Activated CD8-positive, alpha-beta memory T cell treated with anti-CD3 and anti-CD28 coated beads for 24 hours (primary cell): ENCODE data around the gene PPP2R5C.

Source experiments
- DNase-seq: peaks from one replicate; pipeline ENCODE4 v3.0.0-alpha.2; 2020

The PPP2R5C gene

DNA sequence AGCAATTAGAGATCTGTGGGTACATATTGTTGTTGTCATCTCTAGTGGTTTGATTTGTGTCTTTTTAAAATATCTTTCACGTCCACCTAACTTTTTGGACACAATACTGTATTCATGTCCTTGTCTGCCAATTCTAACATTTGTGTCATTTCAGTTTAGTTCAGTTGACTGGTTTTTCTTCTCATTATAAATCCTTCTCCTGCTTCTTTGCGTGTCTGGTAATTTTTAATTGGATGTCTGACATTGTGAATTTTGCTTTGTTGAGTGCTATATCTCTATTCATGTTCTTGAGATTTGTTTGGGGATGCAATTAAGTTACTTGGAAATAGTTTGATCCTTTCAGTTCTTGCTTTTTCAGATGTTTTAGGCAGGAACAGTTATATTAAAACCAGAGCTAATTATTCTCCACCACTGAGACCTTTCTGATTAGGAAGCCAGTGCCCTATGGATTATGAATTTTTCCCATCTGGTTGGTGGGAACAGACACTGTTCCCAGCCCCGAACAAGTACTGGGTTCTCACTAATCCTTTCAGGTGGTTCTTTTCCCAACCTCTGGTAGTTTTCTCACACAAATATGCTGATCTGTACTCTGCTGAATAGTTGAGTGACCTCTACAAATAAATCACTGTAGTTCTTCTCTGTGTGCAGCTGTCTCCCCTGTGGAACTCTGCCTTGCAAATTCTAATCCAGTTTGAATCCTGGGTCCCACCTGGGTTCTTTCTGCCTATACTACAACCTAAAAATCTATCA is 111.7 kb downstream of the PPP2R5C start:
- DNase-seq, result no peak

DNA sequence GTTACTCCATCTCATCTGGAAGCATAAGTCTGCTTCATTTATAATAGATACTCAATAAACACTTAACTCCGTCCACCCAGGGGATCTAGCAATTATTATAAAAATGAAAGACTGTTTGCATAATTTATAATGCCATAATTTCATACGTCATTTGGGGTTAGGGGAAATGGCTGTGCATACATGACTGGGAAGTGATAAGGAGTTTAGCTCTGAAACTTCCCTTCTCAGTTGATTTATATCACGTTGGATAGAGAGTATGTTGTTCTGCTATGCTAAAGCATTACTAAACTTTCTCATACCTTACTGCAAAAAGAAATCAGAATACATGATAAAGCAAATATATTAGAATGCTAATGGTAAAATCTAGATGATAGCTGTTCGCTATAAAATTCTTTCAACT is 112.5 kb downstream of the PPP2R5C start:
- DNase-seq, result no peak

GRCh38 chr14:101875041-101875726 is 113.7 kb downstream of the PPP2R5C start:
- DNase-seq, result no peak

DNA sequence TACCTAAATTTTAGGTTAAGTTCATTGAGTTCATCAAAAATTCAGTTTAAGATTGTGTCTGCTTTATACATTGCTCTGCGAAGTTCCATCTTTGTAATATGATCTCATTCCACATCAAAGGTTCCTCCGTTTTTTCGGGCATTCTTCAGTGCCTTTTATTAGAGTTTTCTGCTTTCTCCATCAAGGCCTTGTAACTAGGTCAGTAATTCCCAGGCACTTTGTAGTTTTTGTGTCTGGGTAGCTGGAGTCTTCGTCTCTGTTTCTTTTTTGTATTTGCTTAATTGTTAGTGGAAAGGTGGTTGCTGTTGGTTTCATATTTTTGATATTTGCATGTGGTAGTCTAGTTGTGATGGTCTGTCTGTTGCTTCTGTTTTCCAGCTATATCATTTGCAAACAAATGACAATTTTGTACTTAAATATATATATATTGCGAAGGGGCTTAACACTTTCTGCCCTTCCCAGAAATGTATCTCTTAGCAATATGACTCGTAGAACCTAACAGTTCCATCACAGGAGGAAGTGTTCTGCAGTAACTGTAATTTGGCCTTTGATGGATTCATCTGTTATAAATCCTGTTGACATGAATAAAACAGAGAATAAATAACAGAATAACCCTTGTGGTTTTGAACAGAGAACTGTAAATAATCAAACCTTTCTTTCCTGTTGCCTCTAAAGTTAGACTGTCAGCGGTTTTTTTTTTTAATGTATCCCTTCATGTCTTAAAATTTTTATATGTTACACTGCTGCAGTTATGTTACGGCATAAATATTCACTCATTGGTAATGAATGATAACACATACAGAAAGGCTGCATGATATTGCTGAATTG is 114.4 kb downstream of the PPP2R5C start:
- no peak for DNase-seq

DNA sequence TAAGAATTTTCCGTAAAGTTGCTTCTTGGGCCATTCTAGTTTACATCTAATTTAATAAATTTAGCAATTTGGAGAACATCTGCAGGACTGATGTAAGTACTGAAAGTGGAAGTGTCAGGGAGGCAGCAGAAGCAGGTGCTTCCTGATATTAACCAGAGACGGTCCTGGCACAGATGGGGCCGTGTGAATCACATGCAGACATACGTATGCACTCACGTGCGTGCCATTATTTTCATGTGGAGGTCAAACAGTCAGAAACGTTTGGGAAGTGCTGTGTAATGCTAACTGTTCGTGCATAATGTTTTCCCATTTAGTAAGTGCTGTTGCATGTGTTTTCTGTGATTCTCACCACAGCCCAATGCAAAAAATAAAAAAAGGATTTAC is 115.0 kb downstream of the PPP2R5C start:
- peak; percentile 72 for DNase-seq

DNA sequence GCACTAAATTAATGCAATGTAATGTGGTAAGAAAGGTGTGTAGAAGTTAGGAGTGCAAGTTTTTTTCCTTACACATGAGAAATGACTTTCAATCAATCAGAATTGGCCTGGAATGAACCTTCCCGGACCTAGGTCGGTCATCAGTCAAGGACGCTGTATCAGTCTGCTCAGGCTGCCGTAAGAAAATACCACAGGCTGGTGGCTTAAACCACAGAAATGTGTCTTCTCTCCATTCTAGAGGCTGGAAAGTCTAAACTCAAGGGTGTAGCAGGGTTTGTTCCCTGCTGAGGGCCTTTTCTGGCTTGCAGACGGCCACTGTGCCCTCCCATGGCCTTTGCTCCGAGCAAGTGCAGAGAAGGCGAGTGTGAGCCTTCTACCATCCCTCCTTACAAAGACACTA is 116.3 kb downstream of the PPP2R5C start:
- DNase-seq, result no peak

GRCh38 chr14:101878211-101878821 is 116.8 kb downstream of the PPP2R5C start:
- no peak for DNase-seq

GRCh38 chr14:101878822-101879528 is 117.5 kb downstream of the PPP2R5C start:
- DNase-seq, result no peak

- no peak for DNase-seq
Observed at GRCh38 chr14:101879529-101880336, 118.2 kb downstream of the PPP2R5C start.

DNA sequence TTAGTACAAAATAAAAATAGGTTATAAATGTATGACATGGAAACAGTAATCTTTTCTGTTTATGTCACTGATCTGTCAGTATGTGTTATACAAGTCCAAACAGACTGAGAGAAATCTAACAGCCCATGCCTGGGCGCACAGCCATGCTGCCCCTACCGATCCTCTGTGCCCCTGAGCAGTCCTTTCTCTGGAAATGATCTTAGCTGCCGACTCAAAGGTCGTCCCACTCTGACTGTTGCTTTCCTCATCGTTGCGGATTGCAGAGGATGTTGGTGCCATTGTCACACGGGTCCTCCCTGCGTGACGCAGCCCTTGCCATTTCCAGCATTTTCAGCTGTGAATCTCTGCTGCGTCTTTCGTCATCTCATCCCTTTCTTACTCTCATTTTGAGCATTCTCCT is 119.9 kb downstream of the PPP2R5C start:
- no peak for DNase-seq

- DNase-seq, result peak; percentile 47
Observed at GRCh38 chr14:101882141-101882935, 120.8 kb downstream of the PPP2R5C start.

GRCh38 chr14:101884089-101884933 is 122.8 kb downstream of the PPP2R5C start:
- peak; percentile 50 for DNase-seq

DNA sequence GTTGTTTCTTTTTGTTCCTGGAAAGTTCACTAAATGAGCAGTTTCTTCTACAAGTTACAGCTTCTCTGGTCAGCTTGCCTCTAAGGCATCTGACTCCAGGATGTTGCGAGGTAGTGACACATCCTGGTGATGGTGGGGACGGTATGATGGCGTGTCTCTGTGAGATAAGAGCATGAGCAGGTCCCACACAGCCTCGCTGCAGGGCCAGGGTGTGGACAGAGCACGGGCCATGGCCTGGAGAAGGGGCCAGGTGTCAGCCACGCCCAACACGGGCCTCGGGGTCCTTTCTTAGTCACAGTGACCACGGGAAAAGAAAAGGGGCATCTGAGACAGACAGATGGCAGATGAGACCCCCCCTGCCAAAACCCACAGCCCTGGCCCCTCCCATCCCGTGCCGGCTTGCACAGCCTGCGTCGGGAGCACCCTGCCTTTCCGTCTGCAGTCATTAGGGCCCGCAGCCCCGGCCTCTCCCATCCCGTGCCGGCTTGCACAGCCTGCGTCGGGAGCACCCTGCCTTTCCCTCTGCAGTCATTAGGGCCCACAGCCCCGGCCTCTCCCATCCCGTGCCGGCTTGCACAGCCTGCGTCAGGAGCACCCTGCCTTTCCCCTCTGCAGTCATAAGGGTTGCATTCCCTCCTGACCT is 123.5 kb downstream of the PPP2R5C start:
- DNase-seq, result peak; percentile 45

- DNase-seq, result no peak
Observed at GRCh38 chr14:101887219-101887618, 125.7 kb downstream of the PPP2R5C start.

- DNase-seq, result peak; percentile 48
Observed at GRCh38 chr14:101888182-101888581, 126.7 kb downstream of the PPP2R5C start.

- peak; percentile 53 for DNase-seq
Observed at GRCh38 chr14:101889366-101889765, 127.9 kb downstream of the PPP2R5C start.

DNA sequence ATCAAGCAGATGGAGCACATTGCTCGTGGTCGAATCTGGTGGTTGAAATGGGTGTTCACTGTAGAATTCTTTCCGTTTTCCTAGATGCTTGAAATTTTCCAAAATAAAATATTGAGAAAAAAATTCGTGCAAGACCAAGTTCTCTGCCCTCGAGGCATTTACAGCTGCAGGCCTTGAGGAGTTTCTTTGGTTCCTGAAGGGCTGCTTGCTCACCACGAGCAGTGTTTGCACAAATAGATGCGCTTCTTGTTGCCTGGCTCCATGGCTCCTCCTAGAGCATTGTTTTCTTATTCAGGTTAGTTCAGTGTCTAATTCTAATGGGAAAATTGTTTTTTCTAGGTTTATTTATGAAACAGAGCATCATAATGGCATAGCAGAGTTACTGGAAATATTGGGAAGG is 128.4 kb downstream of the PPP2R5C start:
- peak; percentile 30 for DNase-seq

DNA sequence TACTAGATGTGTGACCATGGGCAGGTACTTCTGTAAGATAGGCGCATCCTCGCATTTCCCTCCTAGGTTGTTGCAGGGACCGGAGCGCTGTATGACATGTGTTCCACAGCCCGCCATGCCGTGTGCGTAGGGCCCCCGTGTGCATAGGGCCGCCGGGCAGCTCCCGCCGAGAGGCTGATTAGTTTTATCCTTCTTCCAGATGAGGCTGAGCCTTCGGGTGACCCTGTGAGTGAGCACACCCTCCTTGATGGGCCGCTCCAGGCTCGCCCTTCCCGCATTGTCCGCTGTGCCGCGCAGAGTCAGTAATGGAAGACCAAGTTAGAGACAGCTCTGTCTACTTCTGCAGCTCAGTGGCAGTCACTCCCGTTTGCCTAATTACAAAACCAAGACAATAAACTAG is 130.0 kb downstream of the PPP2R5C start:
- DNase-seq, result peak; percentile 26

GRCh38 chr14:101893759-101894158 is 132.2 kb downstream of the PPP2R5C start:
- DNase-seq, result peak; percentile 37
